A549 (cell line): Measurements from ENCODE around the gene NMNAT2. TPM values are rescaled to one million over a fixed set of nuclear protein-coding genes. Genes with fewer than 3 reads are reported as not detected.

Experiments
- ATAC-seq, 2 experiments: fragments of 200-7000 bp in 1 of 2; fragments of >200 bp in 1 of 2; cut with Nextera tagmentation in 1 of 2; cut with Tn5 transposase in 1 of 2; 3 replicates each; pipeline versions ENCODE4 v1.8.0 to v1.9.1; 2018 to 2020; ENCODE audit warnings: mild to moderate bottlenecking in 1 of 2, moderate library complexity in 1 of 2
- CTCF ChIA-PET: fragments of 300-600 bp; sonication (Branson Sonifier 250); formaldehyde crosslinking; extraction: SDS; loops from one replicate; lab custom pipeline; 2021; ENCODE audit warnings: antibody characterized with exemption, inconsistent platforms; lab: Yijun Ruan, JAX
- POLR2A ChIA-PET: fragments of 350-600 bp; formaldehyde crosslinking; extraction: SDS; loops from one replicate; lab custom pipeline; 2021; ENCODE audit warnings: antibody characterized with exemption, inconsistent platforms; lab: Yijun Ruan, JAX
- DNase-seq, 2 experiments: peaks; one replicate each; pipeline versions ENCODE4 v3.0.0 to v3.0.0-alpha.2; 2011 to 2016; ENCODE audit warnings: low read depth in 1 of 2, low spot score in 1 of 2
- FAIRE-seq: peaks from 2 replicates; lab custom pipeline; 2011; peaks lifted over from hg19 to GRCh38; lab: Jason Lieb, UNC
- H3K27ac ChIP-seq, 2 experiments: fragments of >200 bp; sonication (Bioruptor Twin); formaldehyde crosslinking; 3 replicates each; pipeline ENCODE4 v1.5.1; 2016 to 2017
- H3K4me1 ChIP-seq: fragments of >200 bp; sonication (Bioruptor Twin); formaldehyde crosslinking; 3 replicates; pipeline ENCODE4 v1.6.1; 2016
- H3K4me2 ChIP-seq: fragments of >200 bp; sonication (Bioruptor Twin); formaldehyde crosslinking; 3 replicates; pipeline ENCODE4 v1.6.1; 2016
- H3K4me3 ChIP-seq: fragments of >200 bp; sonication (Bioruptor Twin); formaldehyde crosslinking; 3 replicates; pipeline ENCODE4 v1.5.1; 2016
- H3K9me3 ChIP-seq: fragments of >200 bp; sonication (Bioruptor Twin); formaldehyde crosslinking; 3 replicates; pipeline ENCODE4 v1.6.1; 2016
- CBX2 ChIP-seq: fragments of 200-600 bp; sonication (generic); IDR thresholded peaks from 2 replicates; pipeline ENCODE4 v1.6.1; 2016; ENCODE audit warnings: low read depth, mild to moderate bottlenecking, borderline replicate concordance
- CHD2 ChIP-seq: fragments of 150-350 bp; IDR thresholded peaks from 2 replicates; pipeline ENCODE4 v1.6.1; 2014; ENCODE audit warnings: low read length; ENCODE audit not compliant: partially characterized antibody
- CTCF ChIP-seq: fragments of >200 bp; sonication (Bioruptor Twin); formaldehyde crosslinking; IDR thresholded peaks from 3 replicates; pipeline ENCODE4 v1.5.1; 2016
- E2F6 ChIP-seq: IDR thresholded peaks from 2 replicates; pipeline ENCODE4 v1.6.1; 2012; ENCODE audit warnings: low read depth, borderline replicate concordance
- ELK1 ChIP-seq: fragments of 150-350 bp; IDR thresholded peaks from 2 replicates; pipeline ENCODE4 v1.6.1; 2014; ENCODE audit warnings: low read depth, mild to moderate bottlenecking, low read length
- HES2 ChIP-seq: fragments of >200 bp; sonication (Bioruptor Twin); formaldehyde crosslinking; IDR thresholded peaks from 2 replicates; pipeline ENCODE4 v1.6.1; 2016
- HEYL ChIP-seq: fragments of 250-450 bp; sonication (Bioruptor Pico); IDR thresholded peaks from 2 replicates; pipeline ENCODE4 v1.8.0; 2021; ENCODE audit warnings: mild to moderate bottlenecking, moderate library complexity
- HOXB5 ChIP-seq: fragments of 250-450 bp; sonication (Bioruptor Pico); IDR thresholded peaks from 2 replicates; pipeline ENCODE4 v1.5.0; 2020; ENCODE audit warnings: mild to moderate bottlenecking, moderate library complexity
- JUN ChIP-seq, 2 experiments: fragments of >200 bp; sonication (Bioruptor Twin); formaldehyde crosslinking; IDR thresholded peaks; 2 replicates in 1 of 2; 3 replicates in 1 of 2; pipeline ENCODE4 v1.6.1; 2016 to 2017
- KDM1A ChIP-seq: fragments of 200-600 bp; sonication (generic); IDR thresholded peaks from 2 replicates; pipeline ENCODE4 v1.6.1; 2016; ENCODE audit warnings: low read depth, mild to moderate bottlenecking
- KDM5A ChIP-seq: fragments of 200-600 bp; sonication (generic); IDR thresholded peaks from 2 replicates; pipeline ENCODE4 v1.6.1; 2016; ENCODE audit warnings: antibody characterized with exemption, mild to moderate bottlenecking
- MYC ChIP-seq: IDR thresholded peaks from 2 replicates; pipeline ENCODE4 v1.6.1; 2012; ENCODE audit warnings: mild to moderate bottlenecking, inconsistent platforms, low read length, improper control_type of control experiment, borderline replicate concordance
- NR3C1 ChIP-seq: fragments of >200 bp; sonication (Bioruptor Twin); formaldehyde crosslinking; IDR thresholded peaks from 3 replicates; pipeline ENCODE4 v1.6.1; 2017
- PBX3 ChIP-seq: IDR thresholded peaks from 2 replicates; pipeline ENCODE4 v1.6.1; 2012
- PHF8 ChIP-seq: fragments of 200-600 bp; sonication (generic); IDR thresholded peaks from 2 replicates; pipeline ENCODE4 v1.6.1; 2016; ENCODE audit warnings: low read depth, mild to moderate bottlenecking, antibody characterized with exemption, moderate library complexity, borderline replicate concordance
- RAD21 ChIP-seq, 2 experiments: fragments of >200 bp in 1 of 2; sonication (Bioruptor Twin) in 1 of 2; formaldehyde crosslinking in 1 of 2; IDR thresholded peaks in 1 of 2; conservative IDR thresholded peaks in 1 of 2; 2 replicates in 1 of 2; 3 replicates in 1 of 2; pipeline ENCODE4 v1.6.1; 2012 to 2018; ENCODE audit warnings: inconsistent platforms in 1 of 2
- RARB ChIP-seq: fragments of 250-450 bp; sonication (Bioruptor Pico); IDR thresholded peaks from 2 replicates; pipeline ENCODE4 v1.8.0; 2021; ENCODE audit warnings: mild to moderate bottlenecking, moderate library complexity
- RFX5 ChIP-seq: fragments of 450-650 bp; IDR thresholded peaks from 2 replicates; pipeline ENCODE4 v1.7.1; 2014; ENCODE audit warnings: antibody characterized with exemption, mild to moderate bottlenecking, moderate library complexity
- RNF2 ChIP-seq: fragments of 200-600 bp; sonication (generic); IDR thresholded peaks from 2 replicates; pipeline ENCODE4 v1.6.1; 2016; ENCODE audit warnings: low read depth, mild to moderate bottlenecking, antibody characterized with exemption, moderate library complexity, borderline replicate concordance
- SMC3 ChIP-seq: fragments of >200 bp; sonication (Bioruptor Twin); formaldehyde crosslinking; IDR thresholded peaks from 3 replicates; pipeline ENCODE4 v1.6.1; 2018; ENCODE audit warnings: inconsistent platforms
- TFCP2L1 ChIP-seq: fragments of 250-450 bp; sonication (Bioruptor Pico); IDR thresholded peaks from 2 replicates; pipeline ENCODE4 v1.5.0; 2021; ENCODE audit warnings: mild to moderate bottlenecking
- ZNF302 ChIP-seq: fragments of 250-450 bp; sonication (Bioruptor Pico); IDR thresholded peaks from 2 replicates; pipeline ENCODE4 v1.9.0; 2021; ENCODE audit warnings: inconsistent platforms, mild to moderate bottlenecking, moderate library complexity
- WGBS: methylation state at CpG from one replicate; pipeline ENCODE4 v1.1.6; 2017; ENCODE audit errors: missing lambda C conversion rate; 5-methylcytosine and 5-hydroxymethylcytosine counted together
- polyA plus RNA-seq, 4 experiments: library from polyadenylated mRNA; depleted of rRNA in 3 of 4; stranded (reverse); fragments of >200 nt; fragmentation: RNase III in 1 of 4; extraction: RNeasy Plus Mini Kit Qiagen cat#74134 plus additional on column Dnase treatment in 1 of 4; gene quantifications; 2 replicates in 3 of 4; 3 replicates in 1 of 4; pipeline ENCODE4 v1.2.3, GENCODE V29; 2011 to 2017

NMNAT2 gene
- polyA plus RNA-seq, 2 of the 4 experiments (the other 2 are of a cell fraction): 0.16 to 0.63 TPM

- TF ChIP-seq CHD2 (no peak), HOXB5 (CRISPR knock-in tag) (no peak), HEYL (no peak)
- H3K4me1 ChIP-seq: no peaks in the 10 kb centered on the region
- ATAC-seq (no peak; a peak in 1 of 6 replicates), FAIRE-seq (no peak), DNase-seq (no peak)
- ChIA-PET CTCF (no interaction called here), POLR2A (no interaction called here)
- H3K9me3 ChIP-seq: no peaks in the 10 kb centered on the region
- H3K4me2 ChIP-seq: no peak overlapping the region
- 57% methylated on average over 2 of the region's 2 CpGs for WGBS
- no peak overlapping the region for H3K27ac ChIP-seq
- H3K4me3 ChIP-seq: no peak overlapping the region
Measured at GRCh38 chr1:183411091-183411490, 7.1 kb downstream of the NMNAT2 start.

GRCh38 chr1:183407961-183408360 lies 10.2 kb downstream of the NMNAT2 start:
- ATAC-seq: no peak
- 74% methylated on average over 1 of the region's 1 CpG for WGBS
- Histone ChIP-seq H3K27ac (no peak overlapping the region), H3K4me1 (no peaks in the 10 kb centered on the region), H3K9me3 (no peaks in the 10 kb centered on the region), H3K4me3 (no peak overlapping the region), H3K4me2 (no peak overlapping the region)
- ChIA-PET POLR2A (no interaction called here), CTCF (no interaction called here)
- TF ChIP-seq PBX3 (no peak), RFX5 (no peak), PHF8 (no peak), CHD2 (no peak), CBX2 (no peak)
- FAIRE-seq: no peak
- DNase-seq: no peak

- no peak for TF ChIP-seq NR3C1
- no peak for TF ChIP-seq HES2
- TF ChIP-seq RARB (CRISPR knock-in tag): no peak
- no peak for TF ChIP-seq SMC3
- TF ChIP-seq KDM1A: no peak
- no peak for TF ChIP-seq MYC
- TF ChIP-seq RAD21 (conservative IDR thresholded peaks at IDR 0.05 in 1 of 2, IDR thresholded peaks at IDR 0.05 in 1 of 2): no peak
- TF ChIP-seq JUN (IDR thresholded peaks at IDR 0.05): no peak
- no peak for TF ChIP-seq ZNF302 (CRISPR knock-in tag)
- TF ChIP-seq ELK1: no peak
- no peak for TF ChIP-seq RNF2
- TF ChIP-seq E2F6: no peak
- no peak for TF ChIP-seq TFCP2L1 (CRISPR knock-in tag)
- TF ChIP-seq KDM5A: no peak
- TF ChIP-seq CTCF: no peak
- ChIA-PET POLR2A (no interaction called here), CTCF (no interaction called here)
- FAIRE-seq (no peak), DNase-seq (no peak), ATAC-seq (no peak)
- Histone ChIP-seq H3K4me1 (no peaks in the 10 kb centered on the region), H3K4me2 (no peak overlapping the region), H3K9me3 (no peaks in the 10 kb centered on the region), H3K4me3 (no peak overlapping the region), H3K27ac (no peak overlapping the region)
- 40% methylated on average over 2 of the region's 2 CpGs for WGBS
Measured at GRCh38 chr1:183407474-183407873, 10.7 kb downstream of the NMNAT2 start.
